Dedifferentiated amniotic fluid mesenchymal stem cell (primary cell): ENCODE measurements around the gene MAPK1.
"Not testable (repeated sequence)": the region's sequence is repeated elsewhere in the genome, so short reads cannot be mapped to it uniquely, and the experiment has no call there.

ENCODE experiments used
- DNase-seq: peaks from one replicate; pipeline ENCODE4 v3.0.0-alpha.2; 2016; ENCODE audit errors: extremely low spot score

The MAPK1 gene

DNA sequence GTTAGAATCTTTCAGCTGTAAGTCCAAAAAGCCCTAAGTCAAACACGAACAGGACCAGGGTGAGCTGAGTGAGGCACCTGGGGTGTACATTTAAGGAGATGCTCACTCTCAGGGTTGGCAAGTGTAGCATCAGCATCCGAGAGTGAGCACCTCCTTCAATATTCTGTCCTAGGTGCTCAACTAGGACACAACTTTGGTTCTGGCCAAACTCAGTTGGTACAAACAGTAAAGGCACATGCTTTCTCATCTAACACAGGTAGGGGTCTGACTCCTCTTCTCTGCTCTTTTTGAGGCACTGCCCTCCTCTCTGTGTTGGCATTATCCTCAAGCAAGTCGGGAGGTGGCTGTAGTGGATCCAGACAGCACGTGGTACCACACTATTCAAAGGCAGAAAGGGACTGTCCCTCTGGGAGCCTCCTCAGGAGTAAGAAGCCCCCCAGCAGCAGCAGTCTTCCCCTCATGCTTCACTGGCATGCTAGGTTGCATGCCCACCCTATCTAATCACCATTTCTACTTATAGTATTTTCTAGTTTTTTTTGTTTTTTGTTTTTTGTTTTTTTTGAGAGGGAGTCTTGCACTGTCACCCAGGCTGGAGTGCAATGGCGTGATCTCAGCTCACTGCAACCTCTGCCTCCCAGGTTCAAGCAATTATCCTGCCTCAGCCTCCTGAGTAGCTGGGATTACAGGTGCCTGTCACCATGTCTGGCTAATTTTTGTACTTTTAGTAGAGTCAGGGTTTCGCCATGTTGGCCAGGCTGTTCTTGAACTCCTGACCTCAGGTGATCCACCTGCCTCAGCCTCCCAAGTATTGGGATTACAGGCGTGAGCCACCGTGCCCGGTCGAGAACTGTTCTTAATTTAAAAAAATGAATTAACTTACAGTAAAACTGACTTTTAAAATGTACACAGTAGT, 14.7 kb upstream of the MAPK1 start:
- DNase-seq = no peak

DNA sequence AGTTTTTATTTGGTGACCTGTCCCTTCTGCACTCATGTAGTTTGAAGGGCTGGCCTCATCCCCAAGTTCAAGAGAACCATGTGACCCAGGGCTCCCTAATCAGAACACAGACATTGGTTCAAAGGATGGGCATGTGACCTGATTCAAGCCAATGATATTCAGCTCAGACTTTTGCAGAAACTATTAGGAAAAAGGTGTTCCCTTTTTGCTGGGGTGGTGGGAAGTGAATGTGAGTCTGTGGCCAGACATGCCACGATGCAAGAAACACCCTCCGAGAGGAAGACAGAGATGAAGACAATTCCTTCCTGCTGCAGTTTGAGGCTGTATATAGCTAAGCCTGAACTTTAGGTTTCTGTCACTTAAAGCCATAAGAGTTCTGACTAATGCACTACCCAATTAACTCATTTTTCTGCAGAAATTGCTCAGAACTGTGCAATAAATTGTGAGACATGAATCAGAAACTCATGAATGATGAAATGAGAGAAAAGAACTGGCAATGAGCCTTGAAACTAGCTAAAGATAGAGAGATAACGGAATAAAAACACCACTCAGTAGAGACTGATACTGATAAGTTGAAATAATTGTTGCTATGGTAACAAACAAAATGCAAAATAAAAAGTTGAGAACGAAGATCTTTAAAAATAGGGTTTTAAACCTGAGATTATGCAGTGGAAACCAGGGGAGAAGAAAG, 9.2 kb upstream of the MAPK1 start:
- peak; percentile 90 for DNase-seq

DNA sequence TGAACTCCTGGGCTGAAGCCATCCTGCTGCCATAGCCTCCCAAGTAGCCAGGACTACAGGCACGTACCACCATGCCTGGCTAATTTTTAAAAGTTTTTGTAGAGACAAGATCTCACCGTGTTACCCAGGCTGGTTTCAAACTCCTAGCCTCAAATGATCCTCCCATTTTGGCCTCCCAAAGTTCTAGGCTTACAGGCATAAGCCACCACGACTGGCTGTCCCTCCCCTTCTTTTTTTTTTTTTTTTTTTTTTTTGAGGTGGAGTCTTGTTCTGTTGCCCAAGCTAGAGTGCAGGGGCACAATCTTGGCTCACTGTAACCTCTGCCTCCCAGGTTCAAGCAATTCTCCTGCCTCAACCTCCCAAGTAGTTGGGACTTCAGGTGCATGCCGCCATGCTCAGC, 7.5 kb upstream of the MAPK1 start:
- DNase-seq = not testable (repeated sequence)

DNA sequence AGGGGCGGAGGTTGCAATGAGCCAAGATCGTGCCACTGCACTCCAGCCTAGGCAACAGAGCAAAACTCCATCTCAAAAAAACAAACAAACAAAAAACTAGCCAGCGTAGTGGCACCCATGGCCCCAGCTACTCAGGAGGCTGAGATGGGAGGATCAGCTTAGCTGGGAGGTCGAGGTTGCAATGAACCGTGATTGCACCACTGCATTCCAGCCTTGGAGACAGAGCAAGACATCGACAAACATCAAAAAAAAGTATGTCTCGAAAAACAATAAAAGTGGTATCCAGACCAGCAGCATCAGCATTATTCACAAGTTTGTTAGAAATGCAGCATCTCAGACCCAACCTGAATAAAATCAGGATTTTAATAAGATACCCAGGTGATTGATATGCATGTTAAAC, 6.2 kb upstream of the MAPK1 start:
- DNase-seq = no peak

DNA sequence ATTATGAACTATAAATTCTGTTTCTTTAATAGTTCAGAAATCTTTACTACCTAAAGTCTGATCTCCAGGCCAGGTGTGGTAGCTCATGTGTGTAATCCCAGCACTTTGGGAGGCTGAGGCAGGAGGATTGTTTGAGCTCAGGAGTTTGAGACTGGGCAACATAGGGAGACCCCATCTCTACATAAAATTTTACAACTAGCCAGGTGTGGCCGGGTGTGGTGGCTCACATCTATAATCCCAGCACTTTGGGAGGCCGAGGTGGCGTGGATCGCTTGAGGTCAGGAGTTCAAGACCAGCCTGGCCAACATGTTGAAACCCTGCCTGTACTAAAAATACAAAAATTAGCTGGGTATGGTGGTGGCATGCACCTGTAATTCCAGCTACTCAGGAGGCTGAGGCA, 5.3 kb upstream of the MAPK1 start:
- not testable (repeated sequence) for DNase-seq

DNA sequence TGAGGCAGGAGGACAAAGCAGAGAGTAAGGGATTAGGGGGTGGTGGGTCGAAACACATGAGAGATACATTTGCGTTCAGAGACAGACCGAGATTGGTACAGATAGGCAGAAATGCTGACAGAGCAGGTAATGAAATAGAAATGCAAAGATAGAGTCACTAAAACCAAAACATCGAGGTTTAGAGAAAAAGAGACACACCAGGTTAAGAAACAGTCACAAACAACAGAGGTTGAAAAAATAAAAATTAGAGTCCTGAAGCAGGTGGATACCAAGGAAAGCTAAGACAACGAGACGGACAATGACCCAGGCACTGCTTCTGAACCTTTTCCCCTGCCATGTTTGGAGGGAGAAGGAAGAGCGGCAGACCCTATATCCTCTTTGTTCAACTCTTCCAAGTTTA, 1.2 kb upstream of the MAPK1 start:
- DNase-seq = no peak

DNA sequence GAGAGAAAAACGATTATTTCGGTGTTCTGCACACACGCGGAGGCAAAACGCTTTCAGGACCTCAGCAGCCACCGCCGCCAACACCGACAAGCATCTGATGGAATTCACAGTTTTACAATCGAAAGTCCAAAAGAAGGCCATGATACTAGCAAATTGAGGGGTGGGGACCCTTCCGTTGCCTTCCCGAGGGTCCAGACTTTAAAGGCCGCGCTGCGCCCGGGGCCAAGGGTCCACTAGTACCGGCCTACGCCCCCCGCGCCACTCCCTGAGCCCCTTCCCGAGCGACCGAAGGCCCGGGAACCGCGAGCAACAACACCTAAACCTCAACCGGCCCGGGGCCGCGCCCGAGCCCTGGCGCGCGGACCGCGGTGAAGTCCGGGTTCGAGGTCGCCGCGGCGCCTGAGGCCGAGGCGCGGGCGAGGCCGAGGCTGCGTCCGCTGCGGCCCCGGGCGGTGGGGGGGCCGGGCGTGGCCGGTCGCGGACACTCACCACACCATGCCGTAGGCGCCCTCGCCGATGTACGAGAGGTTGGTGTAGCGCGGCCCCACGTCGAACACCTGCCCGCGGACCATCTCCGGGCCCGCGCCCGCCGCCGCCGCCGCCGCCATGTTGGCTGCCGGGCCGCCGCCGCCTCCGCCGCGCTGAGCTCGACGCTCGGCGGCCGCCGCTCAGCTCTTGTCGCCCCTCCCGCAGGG, 465 bp downstream of the MAPK1 start:
- no peak for DNase-seq

DNA sequence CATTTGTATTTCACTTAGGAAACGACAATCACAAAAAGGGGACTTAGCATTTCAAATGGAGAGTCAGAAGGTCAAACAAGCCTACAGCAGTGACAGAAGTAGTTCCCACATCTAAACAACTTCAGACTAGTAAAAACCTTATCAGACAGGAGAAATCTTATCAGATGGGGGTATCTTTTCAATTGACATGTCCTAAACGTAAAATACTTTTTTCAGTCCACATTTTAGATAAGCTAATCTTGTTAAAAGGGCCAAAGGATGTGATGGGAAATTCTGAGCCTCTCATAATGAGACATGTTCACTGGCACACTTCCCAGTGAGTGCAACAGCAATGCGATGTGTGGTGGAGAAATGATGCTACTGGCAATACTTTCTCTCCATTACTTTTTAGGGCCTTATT, 2.4 kb downstream of the MAPK1 start:
- DNase-seq = peak; percentile 82

DNA sequence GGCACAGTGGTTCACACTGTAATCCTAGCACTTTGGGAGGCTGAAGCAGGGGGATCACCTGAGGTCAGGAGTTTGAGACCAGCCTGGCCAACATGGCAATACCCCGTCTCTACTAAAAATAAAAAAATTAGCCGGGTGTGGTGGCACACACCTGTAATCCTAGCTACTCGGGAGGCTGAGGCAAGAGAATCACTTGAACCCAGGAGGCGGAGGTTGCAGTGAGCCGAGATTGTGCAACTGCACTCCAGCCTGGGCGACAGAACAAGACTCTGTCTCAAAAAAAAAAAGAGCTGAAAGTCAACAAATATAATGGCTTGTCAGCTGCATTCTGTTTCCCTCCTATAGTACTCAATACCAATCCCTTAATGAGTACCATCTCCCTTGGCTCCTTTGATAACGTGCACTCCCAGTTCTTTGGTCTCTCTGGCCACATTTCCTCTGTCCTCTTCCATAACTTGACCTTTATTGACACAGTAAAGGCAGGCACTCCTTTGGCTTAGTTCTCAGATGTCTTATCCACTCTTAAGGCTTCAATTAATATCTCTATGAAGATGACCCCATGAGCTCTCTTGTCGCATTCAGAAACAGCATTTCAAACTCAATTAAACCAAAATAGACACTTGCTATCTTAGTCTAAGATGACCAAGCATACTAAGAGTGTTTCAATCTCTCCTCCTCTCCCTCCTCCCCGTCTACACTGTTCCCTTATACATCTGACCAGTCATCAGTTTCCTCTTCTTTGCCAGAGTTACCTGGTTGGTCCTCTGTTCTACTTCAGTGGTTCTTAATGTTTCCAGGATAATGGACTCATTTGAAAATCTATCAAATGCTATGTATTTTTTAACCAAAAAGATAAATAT, 4.8 kb downstream of the MAPK1 start:
- no peak for DNase-seq

DNA sequence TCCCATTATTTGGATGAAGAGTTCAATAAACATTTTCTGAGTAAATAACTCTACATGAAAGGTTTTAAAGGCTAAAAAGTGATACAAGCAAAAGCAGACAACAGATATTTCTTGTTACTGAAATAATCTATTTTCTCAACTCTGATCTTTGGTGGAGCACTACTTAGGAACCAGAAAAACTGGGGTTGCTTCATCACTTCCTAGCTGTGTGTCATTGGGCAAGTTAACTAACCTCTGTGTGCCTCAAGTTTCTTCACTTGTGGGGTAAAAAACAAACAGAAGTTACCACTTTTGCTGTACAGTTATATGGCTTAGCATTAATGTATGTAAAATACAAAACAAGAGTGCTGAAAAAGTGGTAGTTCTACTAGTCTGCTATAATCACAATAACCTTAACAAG, 5.6 kb downstream of the MAPK1 start:
- DNase-seq = no peak

DNA sequence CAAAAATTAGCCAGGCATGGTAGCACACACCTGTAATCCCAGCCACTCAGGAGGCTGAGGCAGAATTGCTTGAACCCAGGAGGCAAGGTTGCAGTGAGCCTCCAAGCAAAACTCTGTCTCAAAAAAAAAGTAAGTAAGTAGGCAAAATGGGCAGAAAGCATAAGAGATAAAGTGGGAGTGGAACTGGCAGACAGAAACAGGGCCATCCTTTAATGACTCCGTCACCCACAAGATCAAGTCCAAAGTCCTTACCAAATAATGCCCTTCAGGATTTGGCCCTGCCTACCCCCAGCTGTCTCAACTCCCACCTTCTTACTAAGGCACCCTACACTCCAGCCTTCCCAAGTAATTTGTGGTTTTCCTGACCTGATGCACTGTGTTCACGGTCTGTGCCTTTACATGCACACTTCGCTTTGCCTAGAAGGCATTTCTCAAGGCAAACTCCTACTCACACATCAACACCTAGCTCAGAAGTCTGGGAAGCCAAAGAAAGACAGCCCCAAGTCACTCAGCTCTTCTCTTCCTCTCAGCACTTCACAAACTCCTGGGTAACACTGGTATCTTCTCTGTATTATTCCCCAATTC, 6.1 kb downstream of the MAPK1 start:
- no peak for DNase-seq

DNA sequence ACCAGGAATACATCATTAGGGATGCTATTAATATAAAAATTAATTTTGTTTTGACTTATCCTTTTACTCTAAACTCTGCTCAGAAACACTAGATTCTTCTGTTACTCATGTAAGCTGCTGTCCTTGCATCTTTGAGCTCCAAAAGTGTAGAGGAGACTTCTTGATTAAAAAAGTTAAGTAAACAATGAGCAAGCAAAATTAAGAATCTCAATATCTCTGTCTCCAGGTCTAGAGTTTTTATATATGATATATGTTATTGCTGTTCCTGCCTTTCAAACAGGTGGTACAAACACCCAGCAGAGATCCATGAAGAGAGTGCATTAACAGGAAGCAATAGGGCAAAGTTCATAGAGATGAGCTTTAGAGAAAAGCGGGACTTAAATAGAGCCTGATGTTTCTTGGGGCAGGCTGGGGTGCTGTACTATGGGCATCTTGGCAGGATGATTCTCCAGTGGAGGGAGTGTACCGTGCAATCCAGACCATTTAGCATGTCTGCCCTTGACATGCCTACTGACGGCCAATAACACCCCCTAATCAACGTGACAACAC, 6.9 kb downstream of the MAPK1 start:
- DNase-seq = no peak

DNA sequence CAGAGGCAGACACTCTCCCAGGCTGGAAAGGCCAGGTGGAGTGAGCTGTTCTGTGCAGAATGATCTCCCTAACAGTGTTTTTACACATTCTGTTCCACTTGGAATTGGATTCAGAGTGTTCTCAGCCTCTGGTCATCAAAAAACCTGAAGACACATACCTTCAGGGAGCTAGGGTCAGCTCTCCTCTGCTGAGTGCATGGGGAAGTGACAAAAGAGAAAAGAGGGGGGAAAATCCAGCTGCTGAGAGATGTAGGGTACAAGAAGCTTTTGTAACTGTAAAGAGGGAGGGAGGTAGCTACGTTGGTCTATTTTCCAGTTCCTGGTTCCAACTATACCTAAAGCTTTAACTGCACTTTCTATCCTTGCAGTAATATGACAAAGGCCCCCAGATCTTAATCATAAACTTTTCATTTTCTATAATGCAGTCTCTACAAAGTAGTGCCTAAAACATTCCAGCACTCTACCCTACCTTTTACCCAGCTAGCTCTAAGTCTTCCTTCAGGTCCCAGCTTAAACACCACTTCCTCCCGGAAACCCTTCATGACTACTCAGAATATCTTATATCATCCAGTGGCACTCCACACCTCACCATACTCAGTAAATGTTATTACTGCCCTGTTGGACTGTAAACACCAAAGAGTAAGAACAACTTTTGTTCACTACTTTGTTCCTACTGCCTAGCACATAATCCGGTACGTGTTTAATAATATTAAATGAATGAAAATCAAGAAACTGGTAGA, 9.2 kb downstream of the MAPK1 start:
- no peak for DNase-seq

DNA sequence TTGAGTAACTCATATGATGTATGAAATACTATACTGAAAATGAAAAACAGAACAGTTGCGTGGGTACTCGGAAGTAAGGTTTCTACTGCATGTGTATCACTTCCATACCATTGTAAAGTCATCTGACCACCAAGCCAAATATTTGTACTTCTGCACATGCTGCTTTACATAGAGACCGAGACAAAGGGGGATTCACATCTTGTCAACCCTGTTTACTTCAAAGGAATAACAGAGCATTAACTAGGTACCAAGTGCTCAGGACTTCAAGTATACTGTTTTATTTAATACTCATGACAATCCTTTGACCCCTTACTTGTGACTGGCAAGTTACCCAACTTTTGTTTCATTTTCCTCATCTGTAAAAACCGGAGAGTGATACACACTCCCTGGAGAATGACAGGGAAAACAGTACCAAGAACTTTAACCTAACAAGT, 9.9 kb downstream of the MAPK1 start:
- DNase-seq = no peak

DNA sequence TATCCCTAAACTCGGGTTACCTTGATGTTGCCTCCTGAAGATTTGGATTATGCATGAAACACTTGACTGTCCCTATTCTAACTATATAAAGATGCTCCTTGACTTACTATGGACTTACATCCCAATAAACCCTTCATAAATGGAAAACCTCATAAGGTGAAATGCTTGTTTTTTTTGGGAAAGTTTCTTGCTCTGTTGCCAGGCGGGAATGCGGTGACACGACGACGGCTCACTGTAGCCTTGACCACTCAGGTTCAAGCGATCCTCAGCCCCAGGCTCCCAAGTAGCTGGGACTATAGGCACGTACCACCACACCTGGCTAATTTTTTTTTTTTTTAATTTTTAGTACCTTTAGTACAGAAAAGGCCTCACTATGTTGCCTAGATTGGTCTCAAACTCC, 10.6 kb downstream of the MAPK1 start:
- no peak for DNase-seq

DNA sequence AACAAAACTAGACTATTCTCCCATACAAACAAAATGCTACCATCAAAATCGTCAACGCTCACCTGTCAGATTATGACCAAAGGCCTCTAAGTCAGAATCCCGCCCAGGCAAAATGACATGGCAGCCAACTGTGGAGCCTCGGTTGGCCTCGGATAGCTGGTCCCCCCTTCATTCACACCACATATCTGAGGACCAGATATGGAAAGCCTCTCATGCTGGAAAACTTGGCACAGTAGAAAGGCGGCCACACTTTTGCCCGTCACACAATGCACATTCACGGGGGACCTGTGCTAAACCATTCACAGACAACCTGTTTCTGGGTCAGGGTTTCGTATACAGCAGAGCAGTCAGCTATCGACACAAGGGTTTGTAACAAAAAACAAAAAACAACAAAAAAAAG, 11.2 kb downstream of the MAPK1 start:
- DNase-seq = no peak

DNA sequence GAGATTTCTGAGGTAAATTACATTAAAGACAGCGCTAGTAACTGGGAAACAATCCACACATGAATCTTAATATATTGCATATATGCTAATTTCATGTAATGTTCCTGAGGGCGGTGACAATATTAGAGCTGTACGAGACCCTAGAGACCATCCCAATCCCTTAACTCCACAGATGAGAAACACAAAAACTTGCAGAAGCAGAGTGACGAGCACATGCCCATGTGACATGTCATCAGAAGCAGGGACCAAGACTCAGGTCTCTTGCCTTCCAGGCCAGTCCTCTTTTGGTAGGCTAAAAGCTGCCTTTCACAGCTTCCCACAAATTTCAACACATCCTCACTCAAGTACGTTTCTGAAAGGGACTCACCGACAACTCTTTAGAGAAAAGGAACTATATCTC, 11.8 kb downstream of the MAPK1 start:
- DNase-seq = no peak

DNA sequence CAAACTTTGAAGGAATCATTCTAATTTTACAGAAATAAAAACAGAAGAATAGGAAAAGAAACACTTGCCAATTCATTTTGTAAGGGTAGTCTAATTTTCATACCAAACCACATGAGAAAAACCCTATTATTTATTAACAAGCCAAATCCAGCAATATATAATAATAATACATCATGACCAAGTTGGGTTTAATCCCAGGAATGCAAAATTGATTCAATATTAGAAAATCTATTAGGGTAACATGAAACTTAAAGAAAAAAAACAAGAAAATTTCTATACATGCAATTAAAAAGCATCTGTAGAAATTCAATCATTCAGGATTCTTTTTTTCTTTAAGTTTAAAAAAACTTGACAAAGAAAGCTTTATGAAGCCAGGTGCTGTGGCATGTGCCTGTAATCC, 16.8 kb downstream of the MAPK1 start:
- no peak for DNase-seq

DNA sequence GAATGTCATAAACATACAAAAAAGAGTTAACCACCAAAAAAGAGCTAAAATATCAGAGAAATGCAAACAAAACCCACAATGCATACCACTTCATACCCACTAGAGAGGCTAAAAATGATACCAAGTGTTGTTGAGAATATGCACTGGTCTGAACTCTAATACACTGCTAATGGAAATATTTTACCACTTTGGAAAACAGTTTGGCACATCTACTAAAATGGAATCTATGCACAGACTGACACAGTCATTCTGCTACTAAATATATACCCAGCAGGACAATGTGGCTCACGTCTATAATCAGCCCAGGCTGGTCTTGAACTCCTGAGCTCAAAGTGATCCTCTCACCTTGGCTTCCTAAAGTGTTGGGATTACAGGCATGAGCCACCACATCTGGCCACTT, 18.0 kb downstream of the MAPK1 start:
- DNase-seq = no peak

DNA sequence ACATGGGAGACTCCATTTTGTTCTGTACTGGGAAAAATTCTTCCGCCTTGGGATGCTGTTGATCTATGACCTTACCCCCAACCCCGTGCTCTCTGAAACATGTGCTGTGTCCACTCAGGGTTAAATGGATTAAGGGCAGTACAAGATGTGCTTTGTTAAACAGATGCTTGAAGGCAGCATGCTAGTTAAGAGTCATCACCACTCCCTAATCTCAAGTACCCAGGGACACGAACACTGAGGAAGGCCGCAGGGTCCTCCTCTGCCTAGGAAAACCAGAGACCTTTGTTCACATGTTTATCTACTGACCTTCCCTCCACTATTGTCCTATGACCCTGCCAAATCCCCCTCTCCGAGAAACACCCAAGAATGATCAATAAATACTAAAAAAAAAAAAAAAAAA, 19.4 kb downstream of the MAPK1 start:
- not testable (repeated sequence) for DNase-seq
